SK-N-SH (cell line): Measurements from ENCODE around the gene LRRC25. TPM values are rescaled to one million over a fixed set of nuclear protein-coding genes. Genes with fewer than 3 reads are reported as not detected.

Experiments used
- CTCF ChIA-PET: fragments of 300-600, 350-600 bp; formaldehyde crosslinking; extraction: SDS; loops from one replicate; lab custom pipeline; 2021; lab: Yijun Ruan, JAX
- POLR2A ChIA-PET: fragments of 350-600 bp; sonication (Branson Sonifier 250); formaldehyde crosslinking; extraction: SDS; loops from one replicate; lab custom pipeline; 2020; ENCODE audit warnings: antibody characterized with exemption, inconsistent platforms; lab: Yijun Ruan, JAX
- DNase-seq: peaks from one replicate; pipeline ENCODE4 v3.0.0; 2012
- H2AFZ ChIP-seq: fragments of 200-600 bp; sonication (generic); 2 replicates; pipeline ENCODE4 v1.8.1; 2016; ENCODE audit warnings: antibody characterized with exemption, mild to moderate bottlenecking, low read depth
- H3F3A ChIP-seq: fragments of 200-600 bp; sonication (generic); replicated peaks from 2 replicates; pipeline ENCODE3; 2016; ENCODE audit warnings: antibody characterized with exemption, mild to moderate bottlenecking; ENCODE audit not compliant: insufficient read depth
- H3K27ac ChIP-seq, 2 experiments: fragments of 200-500 bp in 1 of 2; fragments of 200-600 bp in 1 of 2; sonication (Bioruptor generic) in 1 of 2; sonication (generic), shearing (Covaris generic) in 1 of 2; 2 replicates each; pipeline versions ENCODE4 v1.5.1 to v1.6.1; 2014 to 2016; ENCODE audit warnings: low read depth in 2 of 2, inconsistent platforms in 1 of 2, low read length in 1 of 2, mild to moderate bottlenecking in 1 of 2, mixed read lengths in 1 of 2
- H3K27me3 ChIP-seq: fragments of 200-600 bp; sonication (generic), shearing (Covaris generic); 2 replicates; pipeline ENCODE4 v1.6.1; 2016; ENCODE audit warnings: mixed run types; ENCODE audit not compliant: insufficient read depth
- H3K36me3 ChIP-seq, 2 experiments: fragments of 200-500 bp in 1 of 2; fragments of 200-600 bp in 1 of 2; sonication (Bioruptor generic) in 1 of 2; sonication (generic) in 1 of 2; replicated peaks in 1 of 2; 2 replicates each; pipeline versions ENCODE3 to v1.5.1; 2014 to 2016; ENCODE audit warnings: low read length in 1 of 2, mild to moderate bottlenecking in 1 of 2; ENCODE audit not compliant: insufficient read depth in 2 of 2, control insufficient read depth in 1 of 2
- H3K4me1 ChIP-seq, 2 experiments: fragments of 200-500 bp in 1 of 2; fragments of 200-600 bp in 1 of 2; sonication (Bioruptor generic) in 1 of 2; sonication (generic), shearing (Covaris generic) in 1 of 2; 2 replicates each; pipeline versions ENCODE4 v1.5.1 to v1.6.1; 2014 to 2016; ENCODE audit warnings: low read depth in 1 of 2, low read length in 1 of 2, mixed run types in 1 of 2; ENCODE audit not compliant: insufficient read depth in 2 of 2, control insufficient read depth in 1 of 2
- H3K4me2 ChIP-seq: fragments of 200-600 bp; sonication (generic), shearing (Covaris generic); 2 replicates; pipeline ENCODE4 v1.6.1; 2017; ENCODE audit warnings: mixed run types
- H3K4me3 ChIP-seq, 2 experiments: fragments of 200-500 bp in 1 of 2; fragments of 200-600 bp in 1 of 2; sonication (Bioruptor generic) in 1 of 2; sonication (generic), shearing (Covaris generic) in 1 of 2; 2 replicates each; pipeline versions ENCODE4 v1.5.1 to v1.8.1; 2014 to 2016; ENCODE audit warnings: low read depth in 2 of 2, inconsistent platforms in 1 of 2, low read length in 1 of 2, mild to moderate bottlenecking in 1 of 2, mixed read lengths in 1 of 2, moderate library complexity in 1 of 2
- H3K79me2 ChIP-seq: fragments of 200-600 bp; sonication (generic); 2 replicates; pipeline ENCODE4 v1.8.1; 2017; ENCODE audit warnings: mild to moderate bottlenecking; ENCODE audit not compliant: insufficient read depth
- H3K9ac ChIP-seq: fragments of 200-600 bp; sonication (generic); 2 replicates; pipeline ENCODE4 v1.6.1; 2017; ENCODE audit warnings: mixed run types
- H3K9me2 ChIP-seq: fragments of 200-600 bp; sonication (generic); 2 replicates; pipeline ENCODE4 v1.6.1; 2017; ENCODE audit warnings: mixed run types
- H3K9me3 ChIP-seq: fragments of 200-600 bp; sonication (generic); 2 replicates; pipeline ENCODE4 v1.6.1; 2017; ENCODE audit warnings: mixed run types, mild to moderate bottlenecking, moderate library complexity
- H4K20me1 ChIP-seq: fragments of 200-600 bp; sonication (generic); 2 replicates; pipeline ENCODE4 v1.6.1; 2017; ENCODE audit warnings: mild to moderate bottlenecking, mixed run types; ENCODE audit not compliant: insufficient read depth
- CHD2 ChIP-seq: fragments of 150-350 bp; IDR thresholded peaks from 2 replicates; pipeline ENCODE4 v1.6.1; 2018; ENCODE audit warnings: low read length; ENCODE audit not compliant: partially characterized antibody
- CTCF ChIP-seq: fragments of 200-600 bp; sonication (generic); IDR thresholded peaks from 2 replicates; pipeline ENCODE4 v1.6.1; 2017; ENCODE audit warnings: antibody characterized with exemption, mild to moderate bottlenecking, moderate library complexity
- ELF1 ChIP-seq: IDR thresholded peaks from 2 replicates; pipeline ENCODE4 v1.4.0; 2012
- EP300 ChIP-seq, 2 experiments: IDR thresholded peaks; 2 replicates each; pipeline versions ENCODE4 v1.4.0 to v1.6.1; 2012; ENCODE audit warnings: borderline replicate concordance in 1 of 2, low read depth in 1 of 2, low read length in 1 of 2
- FOSL2 ChIP-seq: IDR thresholded peaks from 2 replicates; pipeline ENCODE4 v1.4.0; 2012; ENCODE audit warnings: low read depth, mild to moderate bottlenecking, moderate library complexity, borderline replicate concordance
- FOXJ3 ChIP-seq: sonication (generic); formaldehyde crosslinking; IDR thresholded peaks from 2 replicates; pipeline ENCODE4 v1.5.1; 2020; ENCODE audit warnings: mild to moderate bottlenecking, missing genetic modification reagents
- FOXM1 ChIP-seq: IDR thresholded peaks from 2 replicates; pipeline ENCODE4 v1.4.0; 2012; ENCODE audit warnings: low read depth, mild to moderate bottlenecking
- GATA2 ChIP-seq: sonication (generic); formaldehyde crosslinking; IDR thresholded peaks from 2 replicates; pipeline ENCODE4 v1.5.0; 2020; ENCODE audit warnings: mild to moderate bottlenecking, missing genetic modification reagents
- JUND ChIP-seq: IDR thresholded peaks from 2 replicates; pipeline ENCODE4 v1.4.0; 2012
- MXI1 ChIP-seq: IDR thresholded peaks from 2 replicates; pipeline ENCODE4 v1.6.1; 2012; ENCODE audit warnings: mild to moderate bottlenecking, low read depth, low read length, improper control_type of control experiment
- POLR2AphosphoS5 ChIP-seq: IDR thresholded peaks from 2 replicates; pipeline ENCODE4 v1.6.1; 2012; ENCODE audit warnings: low read depth, low read length
- RAD21 ChIP-seq: IDR thresholded peaks from 2 replicates; pipeline ENCODE4 v1.6.1; 2012; ENCODE audit warnings: mild to moderate bottlenecking, low read length
- RFX5 ChIP-seq: IDR thresholded peaks from 2 replicates; pipeline ENCODE4 v1.6.1; 2012; ENCODE audit warnings: mild to moderate bottlenecking, improper control_type of control experiment, low read length
- RXRA ChIP-seq: IDR thresholded peaks from 2 replicates; pipeline ENCODE4 v1.4.0; 2012; ENCODE audit warnings: low read depth, mild to moderate bottlenecking, borderline replicate concordance
- SMC3 ChIP-seq: IDR thresholded peaks from 2 replicates; pipeline ENCODE4 v1.6.1; 2012; ENCODE audit warnings: low read depth, low read length, improper control_type of control experiment
- TAF1 ChIP-seq: IDR thresholded peaks from 2 replicates; pipeline ENCODE4 v1.6.1; 2012; ENCODE audit warnings: low read depth, mild to moderate bottlenecking, low read length, moderate library complexity, borderline replicate concordance
- TEAD4 ChIP-seq: IDR thresholded peaks from 2 replicates; pipeline ENCODE4 v1.4.0; 2012; ENCODE audit warnings: mild to moderate bottlenecking, borderline replicate concordance; ENCODE audit not compliant: insufficient read depth
- whole genome bisulfite sequencing: methylation state at CpG from one replicate; pipeline ENCODE4 v1.1.6; 2017; ENCODE audit warnings: low lambda C conversion rate; 5-methylcytosine and 5-hydroxymethylcytosine counted together
- polyA plus RNA-seq, 3 experiments: library from polyadenylated mRNA; depleted of rRNA; stranded (reverse); fragments of >200 nt; gene quantifications; 2 replicates each; pipeline ENCODE4 v1.2.3, GENCODE V29; 2012
- TF ChIP-seq, protein P1 (sequence below): IDR thresholded peaks from 2 replicates; pipeline ENCODE4 v1.4.0; 2012; ENCODE audit warnings: low read depth, borderline replicate concordance

LRRC25 gene
- polyA plus RNA-seq, 1 of the 3 experiments (the other 2 are of a cell fraction): not detected

DNA sequence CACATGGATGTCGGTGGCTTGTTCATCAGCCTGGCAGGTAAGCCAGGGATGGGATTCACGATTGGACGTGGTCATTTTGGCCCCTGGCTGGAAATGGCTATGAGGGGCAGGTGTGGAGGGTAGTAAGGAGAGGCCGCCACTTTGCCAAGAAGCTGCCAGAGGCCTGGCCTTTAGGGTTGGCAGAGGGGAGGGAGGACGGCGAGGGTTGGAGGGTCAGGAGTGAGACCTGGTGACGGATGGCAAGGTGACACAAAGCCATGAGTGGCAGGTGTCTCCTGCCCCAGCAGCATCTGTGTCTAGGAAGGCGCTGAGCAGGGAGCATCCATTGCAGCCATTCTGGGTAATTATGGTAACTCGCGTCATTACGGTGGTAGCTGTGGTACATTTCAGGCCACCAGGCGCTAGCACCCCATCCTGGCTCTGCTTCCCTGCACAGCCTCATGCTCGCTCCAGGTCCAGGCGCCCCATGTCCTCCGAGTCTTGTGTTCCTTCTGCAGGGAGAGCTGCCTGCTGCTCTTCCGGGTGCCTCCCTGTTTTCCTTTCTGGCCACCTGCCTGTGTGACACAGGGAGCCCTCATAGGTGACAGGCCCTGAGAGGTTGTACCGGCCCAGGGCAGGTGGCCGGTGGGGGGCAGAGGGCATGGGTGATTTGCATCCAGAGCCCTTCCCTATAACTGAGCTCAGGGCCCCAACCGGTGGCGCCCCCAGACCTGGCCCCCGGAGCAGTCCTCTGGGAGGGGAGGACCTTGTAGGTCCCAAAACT, 26.0 kb upstream of the LRRC25 start:
- 97% methylated on average over 20 of the region's 21 CpGs for WGBS
- H2AFZ ChIP-seq: no peak overlapping the region
- H3K9ac ChIP-seq: no peak overlapping the region
- no peak overlapping the region for H3K27ac ChIP-seq
- ChIA-PET POLR2A (interaction anchor here (1.2 kb wide), 1 partner anchor 142 kb away, joined by 3 read pairs; the partner anchor contains the start of gene JUND), CTCF (interaction anchor here (0.8 to 1.5 kb wide), 5 partner anchors 9 to 172 kb away, joined by 3 to 4 read pairs (median 3); no protein-coding TSS in a partner anchor)
- H3K4me1 ChIP-seq: peaks cover 16 to 44% of the 10 kb centered on the region in 2 experiments; a peak in 2 of 4 replicates
- no peak overlapping the region for H3K4me2 ChIP-seq
- no peak for DNase-seq
- H4K20me1 ChIP-seq: peaks cover 52% of the 10 kb centered on the region
- peaks cover 4% of the 10 kb centered on the region for H3F3A ChIP-seq
- H3K79me2 ChIP-seq: peaks cover 66% of the 10 kb centered on the region
- no peaks in the 10 kb centered on the region for H3K27me3 ChIP-seq
- no peak overlapping the region for H3K4me3 ChIP-seq
- TF ChIP-seq RXRA (no peak), ELF1 (no peak), TAF1 (no peak), FOXM1 (no peak), RAD21 (no peak), CHD2 (no peak), GATA2 (no peak), RFX5 (no peak), JUND (no peak), MXI1 (no peak), CTCF (no peak), EP300 (IDR thresholded peaks at IDR 0.05; ENCODE audit: borderline replicate concordance in 1 of 2, low read depth in 1 of 2, low read length in 1 of 2) (no peak), FOSL2 (no peak), FOXJ3 (CRISPR knock-in tag) (no peak), TEAD4 (no peak), POLR2AphosphoS5 (no peak), SMC3 (no peak)
- TF ChIP-seq, protein P1, sequence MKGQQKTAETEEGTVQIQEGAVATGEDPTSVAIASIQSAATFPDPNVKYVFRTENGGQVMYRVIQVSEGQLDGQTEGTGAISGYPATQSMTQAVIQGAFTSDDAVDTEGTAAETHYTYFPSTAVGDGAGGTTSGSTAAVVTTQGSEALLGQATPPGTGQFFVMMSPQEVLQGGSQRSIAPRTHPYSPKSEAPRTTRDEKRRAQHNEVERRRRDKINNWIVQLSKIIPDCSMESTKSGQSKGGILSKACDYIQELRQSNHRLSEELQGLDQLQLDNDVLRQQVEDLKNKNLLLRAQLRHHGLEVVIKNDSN: no peak
- H3K9me2 ChIP-seq: no peaks in the 10 kb centered on the region
- H3K9me3 ChIP-seq: no peaks in the 10 kb centered on the region
- peaks cover 0 to 5% of the 10 kb centered on the region in 2 experiments for H3K36me3 ChIP-seq
